HG03135 (cell line): ENCODE measurements around the gene GBA2.

Experiments
- ATAC-seq: cut with Tn5 transposase; IDR thresholded peaks from one replicate; pipeline ENCODE4 v1.9.1; 2021; ENCODE audit warnings: mild to moderate bottlenecking, moderate library complexity; ENCODE audit not compliant: unreplicated experiment

Gene GBA2

GRCh38 chr9:35696520-35697215, 52.4 kb downstream of the GBA2 start:
- no peak for ATAC-seq

GRCh38 chr9:35695943-35696401, 53.1 kb downstream of the GBA2 start:
- ATAC-seq: no peak

- ATAC-seq: no peak
Measured at GRCh38 chr9:35691757-35692301, 57.2 kb downstream of the GBA2 start.

GRCh38 chr9:35691334-35691650, 57.7 kb downstream of the GBA2 start:
- ATAC-seq: no peak

- ATAC-seq: no peak
Measured at GRCh38 chr9:35690614-35691333, 58.3 kb downstream of the GBA2 start.

- ATAC-seq: no peak
Measured at GRCh38 chr9:35690294-35690613, 58.8 kb downstream of the GBA2 start.

GRCh38 chr9:35689542-35690293, 59.3 kb downstream of the GBA2 start, which contains the start of gene TPM2:
Gene TPM2, minus strand, starts transcription at chr9:35689925. Its CDS starts 108 bp downstream, at chr9:35689817.
- ATAC-seq: no peak

GRCh38 chr9:35688558-35689541, 60.2 kb downstream of the GBA2 start:
- no peak for ATAC-seq

- ATAC-seq: no peak
Measured at GRCh38 chr9:35687972-35688557, 61.0 kb downstream of the GBA2 start.

- no peak for ATAC-seq
Measured at GRCh38 chr9:35687306-35687705, 61.7 kb downstream of the GBA2 start.
